ENCODE data around the gene GPANK1. TPM values are rescaled to one million over a fixed set of nuclear protein-coding genes. Genes with fewer than 3 reads are reported as not detected.

The GPANK1 gene
- total and polyA plus RNA-seq, 10 donors, result 12.4 to 21.3 (median 17.4) TPM

DNA sequence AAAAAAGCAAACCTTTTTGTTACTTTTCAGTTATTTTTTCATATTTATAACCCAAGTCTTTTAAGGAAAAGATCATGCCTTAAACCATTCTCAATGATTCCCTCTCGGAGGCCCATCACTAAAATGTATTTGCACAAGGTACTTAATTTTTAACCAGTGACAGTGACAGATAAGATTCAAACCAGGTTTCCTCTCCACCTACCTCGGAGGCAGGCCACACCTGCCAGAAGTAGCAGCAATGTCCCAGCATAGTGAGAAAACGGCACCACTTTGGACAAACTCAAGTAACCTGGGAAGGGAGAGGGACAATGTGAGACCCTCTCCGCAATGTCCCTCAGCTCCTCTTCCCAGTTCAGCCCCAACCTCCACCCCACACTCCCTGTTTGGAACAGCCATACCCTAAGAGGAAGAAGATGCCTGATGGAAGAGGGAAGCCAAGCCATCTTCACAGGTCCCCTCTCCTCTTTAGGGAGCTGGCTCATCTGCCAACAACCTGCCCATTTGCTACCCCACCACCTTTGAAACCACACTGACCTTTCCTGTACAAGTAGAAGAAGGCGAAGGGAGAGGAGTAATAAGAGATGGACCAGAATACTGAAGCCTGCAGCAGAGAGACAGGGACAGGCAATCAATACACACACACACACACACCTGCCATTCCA, 36.1 kb upstream of the GPANK1 start:
- DNase-seq, result no peak
- H3K36me3 ChIP-seq, result peaks cover 0 to 59% (median 36%) of the 10 kb centered on the region in 6 donors
- no peaks in the 10 kb centered on the region for H3K9me3 ChIP-seq
- H3K4me3 ChIP-seq, result peak overlapping the region in 2 of 8 donors; percentile 56 to 78
- intact Hi-C loops (cut with DNase I; ENCODE audit: low total_unique reads), result no loop called here
- H3K27ac ChIP-seq, result peak overlapping the region in 1 of 8 donors; percentile 98
- no peaks in the 10 kb centered on the region for H3K27me3 ChIP-seq (replicated peaks in 1 of 7)
- H3K4me1 ChIP-seq, result peaks cover 15 to 64% (median 39%) of the 10 kb centered on the region in 6 donors
- TF ChIP-seq, protein P1, sequence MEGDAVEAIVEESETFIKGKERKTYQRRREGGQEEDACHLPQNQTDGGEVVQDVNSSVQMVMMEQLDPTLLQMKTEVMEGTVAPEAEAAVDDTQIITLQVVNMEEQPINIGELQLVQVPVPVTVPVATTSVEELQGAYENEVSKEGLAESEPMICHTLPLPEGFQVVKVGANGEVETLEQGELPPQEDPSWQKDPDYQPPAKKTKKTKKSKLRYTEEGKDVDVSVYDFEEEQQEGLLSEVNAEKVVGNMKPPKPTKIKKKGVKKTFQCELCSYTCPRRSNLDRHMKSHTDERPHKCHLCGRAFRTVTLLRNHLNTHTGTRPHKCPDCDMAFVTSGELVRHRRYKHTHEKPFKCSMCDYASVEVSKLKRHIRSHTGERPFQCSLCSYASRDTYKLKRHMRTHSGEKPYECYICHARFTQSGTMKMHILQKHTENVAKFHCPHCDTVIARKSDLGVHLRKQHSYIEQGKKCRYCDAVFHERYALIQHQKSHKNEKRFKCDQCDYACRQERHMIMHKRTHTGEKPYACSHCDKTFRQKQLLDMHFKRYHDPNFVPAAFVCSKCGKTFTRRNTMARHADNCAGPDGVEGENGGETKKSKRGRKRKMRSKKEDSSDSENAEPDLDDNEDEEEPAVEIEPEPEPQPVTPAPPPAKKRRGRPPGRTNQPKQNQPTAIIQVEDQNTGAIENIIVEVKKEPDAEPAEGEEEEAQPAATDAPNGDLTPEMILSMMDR (IDR thresholded peaks at IDR 0.05 in 8 of 11, conservative IDR thresholded peaks at IDR 0.05 in 3 of 11), result no peak
- TF ChIP-seq POLR2AphosphoS5 (IDR thresholded peaks at IDR 0.05) (no peak), POLR2A (IDR thresholded peaks at IDR 0.05) (no peak)
- 89 to 96% (median 92%) methylated on average over 5 of the region's 5 CpGs for WGBS, 5 donors

DNA sequence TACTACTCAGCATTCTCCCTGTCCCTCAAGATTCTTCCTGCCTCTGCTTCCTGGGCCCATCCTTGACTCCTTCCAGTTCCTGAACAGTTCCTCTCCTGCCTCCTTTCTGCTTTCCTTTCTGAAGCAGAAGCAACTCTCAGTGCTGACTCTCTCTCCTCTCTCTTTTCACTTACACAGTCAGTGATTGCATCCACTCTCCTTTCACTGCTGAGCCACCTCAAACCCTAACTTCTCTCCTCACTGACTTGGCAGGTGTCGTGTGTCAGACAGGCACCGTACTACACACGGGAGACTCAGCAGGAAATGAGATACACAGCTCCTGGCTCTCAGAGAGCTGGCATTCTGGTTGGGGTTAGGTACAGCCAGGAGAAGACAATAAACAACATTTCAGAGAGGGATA, 32.8 kb upstream of the GPANK1 start:
- WGBS, 5 donors, result 38 to 53% (median 43%) methylated on average over 3 of the region's 3 CpGs
- Histone ChIP-seq H3K27ac (peak overlapping the region in 3 of 8 donors; percentile 18 to 50 (median 37)), H3K27me3 (replicated peaks in 1 of 7) (no peaks in the 10 kb centered on the region), H3K4me1 (peaks cover 15 to 52% (median 31%) of the 10 kb centered on the region in 6 donors), H3K4me3 (no peak overlapping the region), H3K9me3 (no peaks in the 10 kb centered on the region), H3K36me3 (peaks cover 0 to 92% (median 69%) of the 10 kb centered on the region in 6 donors)
- TF ChIP-seq POLR2A (IDR thresholded peaks at IDR 0.05) (no peak), POLR2AphosphoS5 (IDR thresholded peaks at IDR 0.05) (no peak)
- DNase-seq, result no peak
- intact Hi-C loops (cut with DNase I; ENCODE audit: low total_unique reads), result no loop called here

DNA sequence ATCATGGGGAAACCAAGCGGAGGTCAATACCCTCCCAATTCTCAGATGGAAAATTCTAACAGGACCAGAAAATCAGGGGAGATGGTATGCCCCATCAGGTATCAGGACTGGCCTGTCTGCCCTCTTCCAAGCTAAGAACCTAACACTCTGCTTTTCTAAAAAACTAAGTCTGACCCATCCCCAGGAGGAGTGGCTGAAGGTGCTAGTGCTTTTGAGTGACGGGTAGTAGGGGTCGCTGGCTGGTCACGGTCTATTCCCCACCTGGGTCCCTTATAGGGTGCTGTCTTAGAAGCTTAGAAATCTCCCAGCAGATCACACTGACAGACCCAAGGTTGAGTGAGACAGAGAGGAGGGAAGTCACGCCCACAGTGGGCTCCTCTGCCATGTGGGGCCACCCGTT, 28.7 kb upstream of the GPANK1 start:
- 85 to 96% (median 91%) methylated on average over 5 to 6 of the region's 6 CpGs for WGBS, 5 donors

DNA sequence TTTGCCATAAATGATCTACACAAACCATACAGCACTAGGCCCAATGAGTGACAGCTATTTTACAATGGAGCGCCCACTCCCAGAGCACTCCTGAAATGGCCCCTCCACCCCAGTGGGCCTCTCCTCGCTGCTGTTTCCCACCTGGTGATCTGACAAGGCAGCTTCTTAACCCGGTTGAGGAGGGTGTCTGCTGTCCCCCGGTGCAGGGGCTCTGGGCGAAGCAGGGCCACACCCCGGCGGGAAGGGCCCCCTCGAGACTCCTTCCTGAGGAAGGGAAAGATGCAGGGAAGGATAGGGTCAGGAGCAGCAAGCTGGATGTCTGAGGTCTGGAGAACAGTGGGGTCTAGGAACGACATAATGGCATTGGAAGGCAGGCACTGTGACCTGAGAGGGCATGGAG, 28.1 kb upstream of the GPANK1 start:
- intact Hi-C loops (cut with DNase I; ENCODE audit: low total_unique reads), result no loop called here
- no peaks in the 10 kb centered on the region for H3K27me3 ChIP-seq (replicated peaks in 1 of 7)
- TF ChIP-seq POLR2A (IDR thresholded peaks at IDR 0.05) (no peak), POLR2AphosphoS5 (IDR thresholded peaks at IDR 0.05) (no peak)
- TF ChIP-seq, protein P1 (IDR thresholded peaks at IDR 0.05 in 8 of 11, conservative IDR thresholded peaks at IDR 0.05 in 3 of 11), result no peak
- no peak for DNase-seq
- H3K9me3 ChIP-seq, result no peaks in the 10 kb centered on the region
- peaks cover 0 to 22% (median 13%) of the 10 kb centered on the region in 6 donors for H3K4me1 ChIP-seq
- H3K4me3 ChIP-seq, result no peak overlapping the region
- WGBS, 5 donors, result 82 to 97% (median 92%) methylated on average over 9 of the region's 9 CpGs
- no peak overlapping the region for H3K27ac ChIP-seq
- peaks cover 0 to 100% (median 93%) of the 10 kb centered on the region in 6 donors for H3K36me3 ChIP-seq

More for the DNA sequence above, 28.7 kb upstream of the GPANK1 start:
- DNase-seq, result no peak
- intact Hi-C loops (cut with DNase I; ENCODE audit: low total_unique reads), result no loop called here
- no peak overlapping the region for H3K27ac ChIP-seq
- H3K27me3 ChIP-seq (replicated peaks in 1 of 7), result no peaks in the 10 kb centered on the region
- H3K36me3 ChIP-seq, result peaks cover 0 to 100% (median 90%) of the 10 kb centered on the region in 6 donors
- H3K9me3 ChIP-seq, result no peaks in the 10 kb centered on the region
- TF ChIP-seq POLR2AphosphoS5 (IDR thresholded peaks at IDR 0.05) (no peak), POLR2A (IDR thresholded peaks at IDR 0.05) (no peak)
- TF ChIP-seq, protein P1 (IDR thresholded peaks at IDR 0.05 in 8 of 11, conservative IDR thresholded peaks at IDR 0.05 in 3 of 11), result no peak
- H3K4me3 ChIP-seq, result no peak overlapping the region
- peaks cover 0 to 28% (median 14%) of the 10 kb centered on the region in 6 donors for H3K4me1 ChIP-seq

Data from spleen (tissue), 11 donors.